DOHH2 (cell line): ENCODE measurements around the gene VGLL4.

Experiments used
- CTCF ChIP-seq: fragments of 200-600 bp; sonication (generic); IDR thresholded peaks from one replicate; pipeline ENCODE4 v1.5.1; 2014; ENCODE audit warnings: antibody characterized with exemption, mild to moderate bottlenecking, low read depth, low read length; ENCODE audit not compliant: poor library complexity, severe bottlenecking
- EZH2phosphoT487 ChIP-seq: fragments of 200-600 bp; sonication (generic); IDR thresholded peaks from 2 replicates; pipeline ENCODE4 v1.6.1; 2017; ENCODE audit warnings: borderline replicate concordance, mild to moderate bottlenecking, antibody characterized with exemption, low read length, moderate library complexity, mixed read lengths

GRCh38 chr3:11624161-11624560 is 19.6 kb downstream of the VGLL4 start:
- TF ChIP-seq EZH2phosphoT487 = no peak
- no peak for TF ChIP-seq CTCF
